Measurements from ENCODE around the gene MMS22L.

The MMS22L gene
- 14.5 to 26.5 (median 21.2) reads per million in 4 donors for total RNA-seq

DNA sequence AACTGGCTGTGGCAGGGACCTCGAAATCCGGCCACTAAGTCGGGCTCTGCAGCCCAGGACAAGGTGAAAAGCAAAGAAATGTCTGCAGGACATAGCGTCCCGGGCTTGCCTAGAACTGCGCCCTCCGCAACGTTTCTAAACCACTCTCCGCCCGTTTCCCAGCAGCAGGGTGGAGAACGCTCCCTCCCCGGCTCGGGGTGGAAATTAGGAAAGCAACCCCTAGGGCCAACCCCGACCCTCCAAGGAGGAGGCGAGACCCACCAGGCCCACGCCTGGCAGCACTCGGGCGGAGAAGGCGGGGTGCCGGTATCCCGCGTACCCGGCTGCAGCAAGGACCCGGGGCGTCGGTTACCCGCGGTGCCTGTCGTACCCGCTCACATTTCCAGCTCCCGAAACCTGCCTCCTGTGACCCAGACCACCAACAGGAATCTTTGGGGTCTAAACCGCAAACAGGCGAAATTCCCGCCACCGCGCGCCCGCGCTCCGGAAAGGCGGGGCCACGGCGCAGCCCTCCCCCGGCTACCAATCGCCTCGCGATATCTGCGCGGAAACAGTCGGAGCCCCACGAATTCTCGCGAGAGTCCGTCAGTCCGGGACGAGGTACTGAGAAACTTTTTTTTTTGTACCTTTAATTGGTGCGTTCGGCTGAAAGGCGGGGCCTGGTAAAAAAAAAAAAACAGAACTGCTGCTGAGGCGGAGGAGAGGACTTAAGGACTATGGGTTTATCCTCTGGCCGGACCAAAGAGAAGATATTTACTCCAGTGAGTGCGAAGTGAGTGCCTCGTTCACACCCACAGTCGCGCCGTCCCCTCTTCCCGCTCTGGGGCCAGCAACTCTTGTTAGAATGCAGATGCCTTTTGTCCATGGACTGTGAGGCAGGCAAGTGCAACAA lies at the start of gene MMS22L:
TSS of gene MMS22L (minus strand) at position 491 of the 892 bp plus-strand sequence. CDS start 739 bp downstream, outside the sequence.
- DNase-seq = peak; percentile 86 to 95 (median 91)

GRCh38 chr6:97322811-97323210 lies 39.8 kb upstream of the MMS22L start:
- no peak for DNase-seq

DNA sequence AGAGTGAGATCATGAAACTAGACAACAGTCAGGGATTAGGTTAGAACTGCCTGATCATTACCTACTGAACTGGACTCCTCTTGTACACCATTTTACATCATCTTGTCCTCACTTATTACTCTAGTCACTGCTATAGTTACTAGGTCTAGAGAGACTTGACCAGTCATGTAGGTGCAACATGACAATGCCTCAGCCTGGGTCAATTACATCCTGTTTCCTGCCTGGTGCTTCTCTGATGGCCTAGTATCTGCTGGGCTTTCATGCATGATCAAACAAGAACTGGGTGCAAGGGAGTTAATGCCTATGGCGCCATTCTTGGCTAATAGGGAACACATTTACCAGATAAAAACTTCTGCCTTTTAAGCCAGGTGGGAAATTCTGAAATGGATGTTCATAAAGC lies 39.2 kb upstream of the MMS22L start:
- no peak for DNase-seq

GRCh38 chr6:97316978-97317377 lies 34.0 kb upstream of the MMS22L start:
- DNase-seq = no peak

DNA sequence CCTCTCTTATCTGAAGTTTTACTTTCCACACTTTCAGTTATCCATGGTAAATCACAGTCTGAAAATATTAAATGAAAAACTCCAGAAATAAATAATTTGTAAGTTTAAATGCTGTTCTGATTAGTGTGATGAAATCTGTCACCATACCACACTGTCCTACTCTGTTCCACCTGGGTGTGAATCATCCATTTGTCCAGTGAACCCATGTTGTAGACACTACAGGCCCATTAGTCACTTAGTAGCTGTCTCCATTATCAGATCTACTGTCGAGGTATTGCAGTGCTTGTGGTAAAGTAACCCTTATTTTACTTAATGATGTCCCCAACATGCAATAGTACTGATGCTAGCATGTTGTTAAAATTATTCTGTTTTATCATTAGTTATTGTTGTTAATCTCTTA lies 29.2 kb upstream of the MMS22L start:
- DNase-seq = no peak

GRCh38 chr6:97306544-97307320 lies 23.7 kb upstream of the MMS22L start:
- DNase-seq = no peak

GRCh38 chr6:97305414-97306066 lies 22.5 kb upstream of the MMS22L start:
- DNase-seq = no peak

GRCh38 chr6:97304701-97305100 lies 21.7 kb upstream of the MMS22L start:
- no peak for DNase-seq

DNA sequence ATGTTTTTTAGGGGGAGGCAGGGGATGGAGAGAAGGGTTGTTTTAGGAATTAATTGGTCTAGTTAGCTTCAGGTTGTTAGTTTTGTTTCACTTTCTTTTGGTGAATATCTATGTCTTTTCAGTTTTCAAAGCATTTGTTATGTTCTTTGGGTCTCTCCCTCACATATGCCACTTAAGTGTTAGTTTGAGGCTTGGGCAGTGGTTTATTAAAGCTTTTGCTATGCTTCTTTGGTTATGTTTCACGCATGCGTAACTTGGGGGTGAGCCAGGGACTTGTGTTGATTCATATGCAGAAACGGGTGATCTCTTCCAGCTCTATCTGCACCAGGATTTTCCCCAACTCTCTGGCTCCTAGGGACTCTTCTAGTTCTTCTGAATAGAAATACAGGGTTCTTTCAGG lies 11.4 kb upstream of the MMS22L start:
- DNase-seq = no peak

GRCh38 chr6:97293198-97293696 lies 10.2 kb upstream of the MMS22L start:
- no peak for DNase-seq

GRCh38 chr6:97292671-97293070 lies 9.7 kb upstream of the MMS22L start:
- no peak for DNase-seq

DNA sequence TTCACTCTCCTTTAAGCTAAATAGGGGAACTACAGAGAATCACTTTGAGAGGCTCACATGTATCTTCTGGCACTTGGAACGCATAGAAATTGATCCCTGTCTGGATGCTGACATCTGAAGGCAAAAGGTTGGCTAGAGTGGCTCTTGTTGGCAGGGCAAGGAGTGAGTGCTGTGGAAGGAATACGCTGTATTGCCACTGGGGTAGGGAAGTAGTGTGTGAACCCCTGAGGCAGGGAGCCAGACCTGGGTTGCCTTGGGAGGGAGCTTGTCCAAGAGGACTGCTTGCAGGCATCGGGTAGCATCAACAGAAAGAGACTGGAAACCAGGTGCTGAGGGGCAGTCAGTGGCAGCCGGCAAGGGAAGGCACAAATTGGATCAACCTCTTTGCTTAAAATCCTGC lies 8.9 kb upstream of the MMS22L start:
- DNase-seq = no peak

- DNase-seq = no peak
Measured at GRCh38 chr6:97289332-97289731, 6.3 kb upstream of the MMS22L start.

- DNase-seq = no peak
Measured at GRCh38 chr6:97288188-97288587, 5.2 kb upstream of the MMS22L start.

DNA sequence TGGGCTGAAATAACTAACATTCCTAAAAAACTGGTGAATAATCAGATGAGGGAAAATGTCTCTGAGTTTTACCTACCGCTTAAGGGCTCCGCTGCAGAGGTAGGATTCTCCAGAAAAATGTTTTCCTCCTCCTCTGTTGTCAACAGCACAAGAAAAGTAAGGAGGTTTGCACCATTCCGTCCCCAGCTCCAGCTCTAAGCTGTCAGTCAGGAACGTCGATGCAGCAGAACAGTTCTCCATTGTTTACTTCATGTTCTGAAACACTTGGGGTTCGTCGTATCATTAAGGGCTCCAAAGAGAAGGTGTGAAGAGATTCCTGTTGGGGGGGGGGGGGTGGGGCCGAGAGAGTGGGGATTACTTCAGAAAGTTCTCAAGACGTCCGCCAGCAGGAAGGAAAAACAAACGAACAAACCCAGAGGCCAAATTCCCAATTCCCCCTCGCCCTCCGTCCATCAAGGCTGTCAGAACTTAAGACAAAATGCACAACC lies 734 bp downstream of the MMS22L start:
- DNase-seq = peak in 1 of 5 donors; percentile 0

DNA sequence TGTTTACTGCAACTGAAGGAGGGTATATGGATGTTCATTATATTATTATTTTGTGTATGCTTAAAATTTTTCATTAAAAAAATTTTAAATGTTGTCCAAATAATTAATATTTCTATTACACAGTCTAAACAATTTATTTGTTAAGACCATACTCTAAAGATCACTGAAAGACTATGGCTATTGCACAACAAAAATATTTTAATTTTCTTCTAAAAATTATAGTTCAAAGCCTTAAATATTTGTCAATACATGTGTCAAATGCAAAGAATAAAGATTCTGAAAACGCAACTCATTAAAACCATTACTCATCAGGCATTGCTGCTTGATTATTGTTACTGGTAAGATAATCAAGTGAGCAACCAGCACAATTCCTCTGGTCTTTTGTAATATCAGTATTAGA lies 2.2 kb downstream of the MMS22L start:
- no peak for DNase-seq

DNA sequence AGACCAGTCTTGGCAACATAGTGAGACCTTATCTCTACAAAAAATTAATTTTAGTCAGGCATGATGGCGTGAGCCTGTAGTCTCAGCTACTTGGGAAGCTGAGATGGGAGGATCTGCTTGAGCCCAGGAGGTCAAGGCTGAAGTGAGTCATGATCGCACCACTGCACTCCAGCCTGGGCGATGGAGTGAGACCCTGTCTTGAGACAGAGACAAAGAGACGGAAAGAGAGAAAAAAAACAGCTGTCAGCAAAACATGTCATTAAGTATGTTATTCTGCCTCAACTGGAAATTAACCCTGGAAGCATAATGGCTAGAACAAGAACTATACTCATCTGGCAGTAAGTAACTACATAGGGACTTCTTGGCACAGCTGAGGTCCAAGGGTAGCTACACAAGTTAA lies 7.2 kb downstream of the MMS22L start:
- no peak for DNase-seq

DNA sequence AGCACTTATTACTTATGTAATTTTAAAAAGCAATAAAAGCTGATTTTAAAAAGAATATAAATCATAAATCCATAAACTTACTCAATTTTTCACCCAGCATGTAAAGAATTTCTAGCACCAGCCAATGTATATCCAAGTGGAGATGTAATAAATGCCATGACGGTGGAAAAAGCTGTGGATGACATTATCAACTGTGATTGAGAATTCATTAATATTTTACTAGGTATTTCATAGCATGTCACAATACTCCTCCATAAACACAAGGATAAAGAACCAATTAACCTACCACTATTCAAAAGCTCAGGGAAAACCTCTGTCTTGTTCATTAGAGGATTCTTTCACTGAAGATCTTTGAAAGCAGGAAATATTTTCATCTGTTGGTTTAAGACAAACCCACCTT lies 13.2 kb downstream of the MMS22L start:
- DNase-seq = no peak

GRCh38 chr6:97262676-97263075 lies 20.3 kb downstream of the MMS22L start:
- no peak for DNase-seq

- DNase-seq = no peak
Measured at GRCh38 chr6:97246842-97247241, 36.2 kb downstream of the MMS22L start.

DNA sequence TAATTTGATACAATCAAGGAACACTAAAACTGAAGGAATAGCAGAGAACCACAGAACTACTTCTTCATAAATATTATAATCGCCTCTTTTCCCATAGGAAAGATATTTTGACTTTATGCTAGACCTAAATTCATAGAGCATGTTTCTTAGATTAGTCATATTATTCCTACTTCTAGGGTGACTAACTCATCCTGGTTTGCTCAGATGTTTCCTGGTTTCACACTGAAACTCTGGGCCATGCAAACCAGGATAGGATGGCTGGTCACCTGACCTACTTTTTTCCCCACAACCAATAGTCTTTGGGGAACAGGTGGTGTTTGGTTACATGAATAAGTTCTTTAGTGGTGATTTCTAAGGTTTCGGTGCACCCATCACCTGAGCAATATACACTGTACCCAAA lies 42.8 kb downstream of the MMS22L start:
- DNase-seq = no peak

DNA sequence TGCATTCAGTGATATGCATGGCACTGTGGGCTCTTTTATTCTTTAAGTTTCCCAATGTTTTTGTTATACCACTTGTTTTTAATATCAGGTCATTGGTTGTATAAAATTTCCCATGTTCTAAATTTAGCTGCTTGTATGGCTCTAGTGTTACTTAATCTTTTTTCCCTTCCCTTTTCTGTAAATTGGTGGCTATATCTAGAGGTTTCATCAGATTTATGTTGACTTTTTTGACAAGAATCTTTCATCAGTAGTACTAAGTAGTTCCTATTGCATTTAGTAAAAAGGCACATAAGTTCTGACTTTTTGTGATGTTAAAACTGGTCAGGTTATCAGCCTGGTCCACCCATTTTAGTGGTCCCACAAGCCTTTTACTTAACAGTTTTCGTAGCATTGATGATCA lies 51.1 kb downstream of the MMS22L start:
- no peak for DNase-seq

GRCh38 chr6:97222903-97223302 lies 60.1 kb downstream of the MMS22L start:
- no peak for DNase-seq
